ENCODE measurements around the gene SCNN1A.

- TF ChIP-seq CTCF (IDR thresholded peaks at IDR 0.05) (no peak), POLR2AphosphoS5 (IDR thresholded peaks at IDR 0.05; ENCODE audit: low read depth, low read length) (no peak), TCF7L2 (IDR thresholded peaks at IDR 0.05; ENCODE audit: low read depth, low read length) (no peak), REST (IDR thresholded peaks at IDR 0.05; ENCODE audit: insufficient read depth in 1 of 2, low read depth in 2 of 2, low read length in 1 of 2) (no peak), SIN3A (IDR thresholded peaks at IDR 0.05; ENCODE audit: borderline replicate concordance, insufficient read depth, low read depth, low read length) (no peak)
Measured at GRCh38 chr12:6382982-6383381, 7.6 kb upstream of the SCNN1A start.
